ENCODE measurements around the gene GABRR3.

The GABRR3 gene

GRCh38 chr3:98035208-98035607 is at the start of gene GABRR3:
Gene GABRR3 (minus strand): TSS chr3:98035315. CDS start chr3:98034987, 328 bp downstream.
- in situ Hi-C loops (cut with HindIII; ENCODE audit: low pct_ligation_motif_present, low sequenced_read_pairs): no loop called here
- no peak within 1 kb of the TSS for H3K4me3 ChIP-seq (ENCODE audit: low read depth, low read length)
- TF ChIP-seq CTCF (IDR thresholded peaks at IDR 0.05; ENCODE audit: low read depth, low read length, missing control alignments): no peak
- H3K27me3 ChIP-seq (replicated peaks): peaks cover 3% of the 10 kb centered on the region
- no peak within 1 kb of the TSS for H3K27ac ChIP-seq
- H3K36me3 ChIP-seq (replicated peaks): no peaks in the 10 kb centered on the region
- DNase-seq: no peak

DNA sequence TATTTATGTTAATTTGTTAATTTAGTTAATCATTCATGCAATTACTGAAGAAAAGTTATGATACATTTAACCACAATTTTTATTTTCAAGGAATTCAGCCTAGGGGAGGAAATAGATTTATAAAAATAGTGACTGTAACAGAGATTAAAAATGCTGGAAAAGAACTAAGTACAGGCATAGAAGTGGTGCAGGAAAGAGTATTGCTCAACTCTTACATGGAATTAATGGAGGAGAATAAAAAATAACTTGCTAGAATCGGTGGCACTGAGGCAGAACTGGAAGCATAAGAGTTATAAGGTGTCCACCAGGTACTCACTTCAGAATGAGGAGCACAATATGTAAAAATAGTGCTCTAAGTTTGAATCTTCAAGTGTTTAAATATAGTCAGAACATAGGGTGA is 38.4 kb upstream of the GABRR3 start:
- no peaks in the 10 kb centered on the region for H3K27me3 ChIP-seq (replicated peaks)
- no peak overlapping the region for H3K4me3 ChIP-seq (ENCODE audit: low read depth, low read length)
- no peak for DNase-seq
- no peaks in the 10 kb centered on the region for H3K36me3 ChIP-seq (replicated peaks)
- no peak for TF ChIP-seq CTCF (IDR thresholded peaks at IDR 0.05; ENCODE audit: low read depth, low read length, missing control alignments)
- in situ Hi-C loops (cut with HindIII; ENCODE audit: low pct_ligation_motif_present, low sequenced_read_pairs): no loop called here
- no peak overlapping the region for H3K27ac ChIP-seq

GRCh38 chr3:98070840-98071239 is 35.7 kb upstream of the GABRR3 start:
- no peak for TF ChIP-seq CTCF (IDR thresholded peaks at IDR 0.05; ENCODE audit: low read depth, low read length, missing control alignments)
- DNase-seq: no peak
- H3K4me3 ChIP-seq (ENCODE audit: low read depth, low read length): no peak overlapping the region
- in situ Hi-C loops (cut with HindIII; ENCODE audit: low pct_ligation_motif_present, low sequenced_read_pairs): no loop called here
- H3K27ac ChIP-seq: no peak overlapping the region
- no peaks in the 10 kb centered on the region for H3K36me3 ChIP-seq (replicated peaks)
- H3K27me3 ChIP-seq (replicated peaks): no peaks in the 10 kb centered on the region

GRCh38 chr3:98068824-98069223 is 33.7 kb upstream of the GABRR3 start:
- Histone ChIP-seq H3K27ac (no peak overlapping the region), H3K27me3 (replicated peaks) (no peaks in the 10 kb centered on the region), H3K36me3 (replicated peaks) (no peaks in the 10 kb centered on the region), H3K4me3 (ENCODE audit: low read depth, low read length) (no peak overlapping the region)
- no peak for DNase-seq
- TF ChIP-seq CTCF (IDR thresholded peaks at IDR 0.05; ENCODE audit: low read depth, low read length, missing control alignments): no peak
- in situ Hi-C loops (cut with HindIII; ENCODE audit: low pct_ligation_motif_present, low sequenced_read_pairs): no loop called here

DNA sequence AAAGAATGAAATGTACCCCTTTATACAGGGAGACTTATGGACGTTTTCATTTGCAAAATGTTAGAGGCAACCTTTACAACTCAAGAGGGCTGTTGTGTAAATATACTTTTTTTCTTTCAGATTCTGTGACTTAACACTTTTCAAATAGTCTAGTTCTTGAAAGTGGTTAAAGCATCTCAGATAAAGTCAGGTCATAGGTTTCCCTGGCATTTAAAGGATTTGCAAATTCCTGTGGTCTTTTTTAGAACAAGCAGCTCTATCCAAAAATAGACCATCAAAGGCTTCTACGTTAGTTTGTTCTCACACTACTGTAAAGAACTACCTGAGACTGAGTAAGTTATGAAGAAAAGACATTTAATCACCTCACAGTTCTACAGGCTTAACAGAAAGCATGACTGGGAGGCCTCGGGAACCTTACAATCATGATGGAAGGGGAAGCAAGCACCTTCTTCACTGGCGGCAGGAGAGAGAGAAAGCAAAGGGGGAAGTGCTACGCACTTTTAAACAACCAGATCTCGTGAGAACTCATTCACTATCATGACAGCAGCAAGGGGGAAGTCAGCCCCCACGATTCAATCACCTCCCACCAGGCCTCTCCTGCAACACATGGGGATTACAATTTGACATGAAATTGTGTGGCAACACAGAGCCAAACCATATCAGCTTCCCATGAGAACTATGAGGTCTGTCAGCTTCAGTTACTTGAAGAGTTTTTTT is 23.3 kb upstream of the GABRR3 start:
- no peaks in the 10 kb centered on the region for H3K36me3 ChIP-seq (replicated peaks)

More for the DNA sequence above, 23.3 kb upstream of the GABRR3 start:
- TF ChIP-seq CTCF (IDR thresholded peaks at IDR 0.05; ENCODE audit: low read depth, low read length, missing control alignments): no peak
- in situ Hi-C loops (cut with HindIII; ENCODE audit: low pct_ligation_motif_present, low sequenced_read_pairs): no loop called here
- no peaks in the 10 kb centered on the region for H3K27me3 ChIP-seq (replicated peaks)
- DNase-seq: no peak
- H3K27ac ChIP-seq: no peak overlapping the region
- no peak overlapping the region for H3K4me3 ChIP-seq (ENCODE audit: low read depth, low read length)
